HEK293T (cell line): ENCODE results near the gene TBC1D20.

Experiments used
- ARNT ChIP-seq: fragments of 450-650 bp; IDR thresholded peaks from 2 replicates; pipeline ENCODE4 v1.6.1; 2017; ENCODE audit warnings: mild to moderate bottlenecking
- CTBP1 ChIP-seq: fragments of 450-650 bp; IDR thresholded peaks from 2 replicates; pipeline ENCODE4 v1.6.1; 2016; ENCODE audit warnings: borderline replicate concordance
- ELF4 ChIP-seq: fragments of 450-650 bp; IDR thresholded peaks from 2 replicates; pipeline ENCODE4 v1.6.1; 2017; ENCODE audit warnings: antibody characterized with exemption
- FOXA1 ChIP-seq: fragments of 450-650 bp; IDR thresholded peaks from 2 replicates; pipeline ENCODE4 v1.6.1; 2016; ENCODE audit warnings: mild to moderate bottlenecking
- FOXK2 ChIP-seq: fragments of 450-650 bp; IDR thresholded peaks from 2 replicates; pipeline ENCODE4 v1.6.1; 2016; ENCODE audit warnings: mild to moderate bottlenecking
- FOXM1 ChIP-seq: fragments of 450-650 bp; IDR thresholded peaks from 2 replicates; pipeline ENCODE4 v1.6.1; 2017; ENCODE audit warnings: mild to moderate bottlenecking, borderline replicate concordance
- NFRKB ChIP-seq: fragments of 450-650 bp; IDR thresholded peaks from 2 replicates; pipeline ENCODE4 v1.6.1; 2016; ENCODE audit warnings: mild to moderate bottlenecking, moderate library complexity
- SUZ12 ChIP-seq: fragments of 450-650 bp; IDR thresholded peaks from 2 replicates; pipeline ENCODE4 v1.6.1; 2016; ENCODE audit warnings: mild to moderate bottlenecking
- TARDBP ChIP-seq: fragments of 450-650 bp; IDR thresholded peaks from 2 replicates; pipeline ENCODE4 v1.6.1; 2016

GRCh38 chr20:434221-434620, 28.1 kb downstream of the TBC1D20 start:
- TF ChIP-seq FOXA1 (no peak), FOXK2 (no peak), SUZ12 (no peak), TARDBP (no peak), ARNT (no peak), FOXM1 (no peak), NFRKB (no peak), CTBP1 (no peak), ELF4 (no peak)
